Loucy (cell line): Measurements from ENCODE around the gene FAM120B.

Experiments used
- H2AFZ ChIP-seq: fragments of 200-600 bp; sonication (generic); 2 replicates; pipeline ENCODE4 v1.6.0; 2016; ENCODE audit warnings: antibody characterized with exemption, mild to moderate bottlenecking, low read length, moderate library complexity
- H3F3A ChIP-seq: fragments of 200-600 bp; 2 replicates; pipeline ENCODE4 v1.6.0; 2016; ENCODE audit warnings: antibody characterized with exemption, low read depth, mild to moderate bottlenecking
- H3K27me3 ChIP-seq: fragments of 200-600 bp; sonication (generic); 2 replicates; pipeline ENCODE4 v1.6.1; 2014; ENCODE audit warnings: low read length, mild to moderate bottlenecking; ENCODE audit not compliant: insufficient read depth, poor library complexity, severe bottlenecking
- H3K36me3 ChIP-seq: fragments of 200-600 bp; sonication (generic); 2 replicates; pipeline ENCODE4 v1.6.1; 2016; ENCODE audit warnings: low read length; ENCODE audit not compliant: insufficient read depth
- H3K4me1 ChIP-seq: fragments of 200-600 bp; sonication (generic); 2 replicates; pipeline ENCODE4 v1.5.1; 2014; ENCODE audit warnings: low read length, mild to moderate bottlenecking; ENCODE audit not compliant: insufficient read depth, poor library complexity, severe bottlenecking
- H3K4me2 ChIP-seq: fragments of 200-600 bp; sonication (generic); 2 replicates; pipeline ENCODE4 v1.6.0; 2014; ENCODE audit warnings: antibody characterized with exemption, low read length, low read depth, mild to moderate bottlenecking; ENCODE audit not compliant: poor library complexity, severe bottlenecking
- H3K4me3 ChIP-seq: fragments of 200-600 bp; sonication (generic); 2 replicates; pipeline ENCODE4 v1.5.1; 2014; ENCODE audit warnings: low read length, mild to moderate bottlenecking, mixed read lengths; ENCODE audit not compliant: poor library complexity, severe bottlenecking
- H3K79me2 ChIP-seq: fragments of 200-600 bp; sonication (generic); 2 replicates; pipeline ENCODE4 v1.6.1; 2014; ENCODE audit warnings: low read length; ENCODE audit not compliant: insufficient read depth
- H3K9ac ChIP-seq: fragments of 200-600 bp; sonication (generic); 2 replicates; pipeline ENCODE4 v1.6.0; 2014; ENCODE audit warnings: mild to moderate bottlenecking, low read depth, low read length, moderate library complexity; ENCODE audit not compliant: poor library complexity, severe bottlenecking
- H3K9me2 ChIP-seq: fragments of 200-600 bp; sonication (generic); replicated peaks from 2 replicates; pipeline ENCODE4 v1.6.1; 2016; ENCODE audit warnings: low read depth, low read length, mixed read lengths
- H3K9me3 ChIP-seq: fragments of 200-600 bp; sonication (generic); 2 replicates; pipeline ENCODE4 v1.6.1; 2014; ENCODE audit warnings: mild to moderate bottlenecking, antibody characterized with exemption, low read length, low read depth; ENCODE audit not compliant: insufficient read depth
- H4K20me1 ChIP-seq: fragments of 200-600 bp; sonication (generic); 2 replicates; pipeline ENCODE4 v1.6.0; 2014; ENCODE audit warnings: antibody characterized with exemption, low read length, mild to moderate bottlenecking; ENCODE audit not compliant: insufficient read depth, poor library complexity, severe bottlenecking
- CTCF ChIP-seq: fragments of 200-600 bp; sonication (generic); conservative IDR thresholded peaks from 2 replicates; pipeline ENCODE4 v1.5.1; 2014; ENCODE audit warnings: mild to moderate bottlenecking, antibody characterized with exemption, low read length
- EZH2phosphoT487 ChIP-seq: fragments of 200-600 bp; IDR thresholded peaks from 2 replicates; pipeline ENCODE4 v1.6.1; 2018; ENCODE audit warnings: antibody characterized with exemption, mild to moderate bottlenecking, moderate library complexity, borderline replicate concordance

Gene FAM120B

GRCh38 chr6:170370416-170370815 is 63.9 kb downstream of the FAM120B start:
- Histone ChIP-seq H3K79me2 (no peaks in the 10 kb centered on the region), H3K4me1 (peaks cover 9% of the 10 kb centered on the region), H3K27me3 (no peaks in the 10 kb centered on the region), H3K4me3 (no peak overlapping the region), H3K9me2 (no peaks in the 10 kb centered on the region), H3K9me3 (no peaks in the 10 kb centered on the region), H4K20me1 (no peaks in the 10 kb centered on the region), H3K9ac (no peak overlapping the region), H2AFZ (no peak overlapping the region), H3K4me2 (no peak overlapping the region), H3F3A (no peaks in the 10 kb centered on the region), H3K36me3 (peaks cover 9% of the 10 kb centered on the region)
- no peak for TF ChIP-seq EZH2phosphoT487
- TF ChIP-seq CTCF: no peak

- Histone ChIP-seq H2AFZ (no peak overlapping the region), H3K9me3 (no peaks in the 10 kb centered on the region), H3K9ac (no peak overlapping the region), H3K9me2 (no peaks in the 10 kb centered on the region), H3K4me1 (peaks cover 9% of the 10 kb centered on the region), H3K36me3 (peaks cover 9% of the 10 kb centered on the region), H3K4me3 (no peak overlapping the region), H3F3A (no peaks in the 10 kb centered on the region), H4K20me1 (no peaks in the 10 kb centered on the region), H3K79me2 (no peaks in the 10 kb centered on the region), H3K27me3 (no peaks in the 10 kb centered on the region), H3K4me2 (no peak overlapping the region)
- TF ChIP-seq EZH2phosphoT487 (no peak), CTCF (no peak)
Observed at GRCh38 chr6:170371080-170371479, 64.5 kb downstream of the FAM120B start.

GRCh38 chr6:170371588-170371987 is 65.0 kb downstream of the FAM120B start:
- TF ChIP-seq EZH2phosphoT487 (no peak), CTCF (no peak)
- Histone ChIP-seq H3K4me2 (no peak overlapping the region), H3K36me3 (peaks cover 9% of the 10 kb centered on the region), H4K20me1 (no peaks in the 10 kb centered on the region), H3K4me3 (no peak overlapping the region), H3K79me2 (no peaks in the 10 kb centered on the region), H3K4me1 (peaks cover 9% of the 10 kb centered on the region), H2AFZ (no peak overlapping the region), H3F3A (no peaks in the 10 kb centered on the region), H3K9ac (no peak overlapping the region), H3K27me3 (no peaks in the 10 kb centered on the region), H3K9me2 (no peaks in the 10 kb centered on the region), H3K9me3 (no peaks in the 10 kb centered on the region)
